M059J (cell line): Measurements from ENCODE around the gene CYTH3. TPM values are rescaled to one million over a fixed set of nuclear protein-coding genes. Genes with fewer than 3 reads are reported as not detected.
A peak's percentile ranks its signal among the peaks of the same experiment; 100 is the strongest.

Experiments
- DNase-seq: peaks from one replicate; pipeline ENCODE4 v3.0.0-alpha.2; 2012; ENCODE audit warnings: low read depth
- total RNA-seq: library from RNA; depleted of rRNA; stranded (reverse); fragments of >200 nt; shearing (Covaris generic); gene quantifications from 2 replicates; pipeline ENCODE4 v1.2.3, GENCODE V29; 2014

The CYTH3 gene
- total RNA-seq, 1 experiment from 2014 or later, result 29.6 TPM

DNA sequence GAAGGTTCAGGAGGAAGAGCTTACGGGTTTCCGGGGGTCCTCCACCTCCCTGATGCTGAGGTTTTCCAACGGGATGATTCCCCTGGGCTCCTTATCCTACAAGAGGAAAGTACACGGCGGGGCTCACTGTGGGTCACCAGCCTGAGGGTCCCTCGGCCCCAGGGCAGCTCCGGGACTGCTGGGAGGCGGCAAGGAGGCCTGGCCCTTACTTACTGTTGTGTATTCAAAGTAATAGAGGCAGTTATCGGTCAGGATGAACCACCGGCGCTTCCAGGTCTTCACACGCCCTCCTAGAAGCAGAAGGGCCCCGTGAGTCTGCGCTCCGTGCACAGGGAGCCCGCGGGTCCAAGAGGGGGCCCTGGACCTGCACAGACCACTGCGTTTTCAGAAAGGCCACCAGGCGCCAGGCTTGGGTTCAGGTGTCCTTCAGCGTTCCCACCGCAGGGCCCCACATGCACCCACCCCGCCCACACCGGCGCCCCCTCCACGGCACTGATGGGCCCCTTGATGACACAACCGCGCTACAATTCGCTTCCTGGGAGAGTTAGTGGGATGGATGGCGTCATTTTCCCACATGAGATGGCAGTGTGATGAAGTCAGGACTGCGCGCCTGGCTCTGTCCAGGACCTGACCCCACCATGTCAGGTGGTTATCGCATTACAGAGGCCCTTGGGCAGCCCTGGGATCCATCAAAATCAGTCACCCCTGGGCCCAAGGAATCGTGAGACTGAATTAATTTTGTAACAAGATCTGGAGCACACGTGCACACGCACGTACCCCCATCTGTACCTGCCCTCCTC lies 106.7 kb downstream of the CYTH3 start:
- no peak for DNase-seq

DNA sequence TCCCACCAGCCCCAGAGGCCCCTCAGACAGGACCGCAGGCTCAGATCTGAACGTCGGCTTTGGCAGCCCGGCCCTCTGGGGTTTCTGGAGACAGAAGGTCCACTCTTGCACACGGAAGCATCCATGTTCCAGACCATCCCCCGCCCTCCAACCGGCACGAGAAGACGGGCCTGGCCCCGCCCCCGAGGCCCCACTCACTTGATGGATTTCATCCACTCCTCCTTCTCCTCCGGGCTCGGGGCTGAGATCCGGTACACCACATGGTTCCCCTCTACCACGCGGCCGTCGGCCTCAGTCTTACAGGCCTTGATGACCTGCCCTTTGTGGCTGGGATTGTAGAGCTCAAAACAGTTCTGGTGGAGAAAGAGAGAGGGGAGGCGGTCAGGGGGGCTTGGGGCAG lies 107.3 kb downstream of the CYTH3 start:
- no peak for DNase-seq

DNA sequence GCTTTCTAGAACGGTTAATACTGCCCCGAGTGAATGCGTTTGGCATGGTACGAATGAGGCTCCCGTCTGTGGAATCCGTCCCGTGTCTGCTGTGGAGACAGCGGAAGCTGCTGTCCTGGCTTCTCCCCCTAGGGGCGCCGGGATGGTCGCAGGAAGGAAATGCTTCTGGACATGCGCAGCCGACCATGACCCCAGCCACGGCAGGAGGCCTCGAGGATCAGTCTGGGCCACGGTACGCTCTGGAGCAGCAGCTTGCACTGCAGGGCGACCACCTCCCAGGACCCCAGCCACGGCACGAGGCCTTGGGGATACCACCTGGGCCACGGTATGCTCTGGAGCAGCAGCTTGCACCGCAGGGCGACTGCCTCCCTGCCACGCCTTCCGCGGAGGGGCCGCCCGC lies 107.9 kb downstream of the CYTH3 start:
- DNase-seq, result no peak

DNA sequence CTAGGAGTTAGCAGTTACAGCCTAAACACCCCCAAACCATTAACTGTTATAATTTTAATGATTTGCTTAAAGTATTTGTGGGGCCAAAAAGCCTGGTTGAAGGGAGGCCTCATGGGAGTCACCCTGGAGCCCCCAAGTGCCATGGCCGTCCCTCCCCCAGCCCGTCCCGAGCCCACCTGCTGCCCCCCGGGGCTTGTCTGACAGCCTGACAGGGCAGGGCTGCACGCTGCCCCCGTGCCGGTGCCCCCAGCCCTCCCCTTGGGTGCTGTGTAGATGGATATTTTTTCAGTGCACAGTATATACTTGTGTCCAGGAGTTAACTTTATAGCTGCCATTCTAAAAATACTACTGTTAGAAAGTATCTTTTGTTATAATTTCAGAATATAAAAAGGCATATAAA lies 108.4 kb downstream of the CYTH3 start:
- no peak for DNase-seq

DNA sequence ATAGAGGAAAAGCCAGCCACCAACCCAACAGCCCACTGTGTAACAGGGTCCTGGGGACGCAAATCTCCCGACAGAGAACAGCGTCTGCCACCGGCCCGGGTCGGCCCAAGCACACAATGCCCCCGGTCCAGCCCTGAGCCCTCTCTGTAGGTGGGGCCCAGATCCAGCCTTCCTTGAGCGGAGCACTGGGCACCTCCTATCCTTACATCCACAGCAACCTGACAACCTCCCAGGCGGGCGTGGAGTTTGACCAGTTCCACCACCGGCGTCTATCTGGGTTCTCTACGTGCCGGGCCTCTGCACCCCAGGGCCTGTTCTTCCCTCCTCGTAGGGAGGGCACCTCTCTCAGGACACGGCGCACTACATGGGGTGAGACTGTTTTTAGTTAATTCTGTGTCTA lies 109.0 kb downstream of the CYTH3 start:
- no peak for DNase-seq

DNA sequence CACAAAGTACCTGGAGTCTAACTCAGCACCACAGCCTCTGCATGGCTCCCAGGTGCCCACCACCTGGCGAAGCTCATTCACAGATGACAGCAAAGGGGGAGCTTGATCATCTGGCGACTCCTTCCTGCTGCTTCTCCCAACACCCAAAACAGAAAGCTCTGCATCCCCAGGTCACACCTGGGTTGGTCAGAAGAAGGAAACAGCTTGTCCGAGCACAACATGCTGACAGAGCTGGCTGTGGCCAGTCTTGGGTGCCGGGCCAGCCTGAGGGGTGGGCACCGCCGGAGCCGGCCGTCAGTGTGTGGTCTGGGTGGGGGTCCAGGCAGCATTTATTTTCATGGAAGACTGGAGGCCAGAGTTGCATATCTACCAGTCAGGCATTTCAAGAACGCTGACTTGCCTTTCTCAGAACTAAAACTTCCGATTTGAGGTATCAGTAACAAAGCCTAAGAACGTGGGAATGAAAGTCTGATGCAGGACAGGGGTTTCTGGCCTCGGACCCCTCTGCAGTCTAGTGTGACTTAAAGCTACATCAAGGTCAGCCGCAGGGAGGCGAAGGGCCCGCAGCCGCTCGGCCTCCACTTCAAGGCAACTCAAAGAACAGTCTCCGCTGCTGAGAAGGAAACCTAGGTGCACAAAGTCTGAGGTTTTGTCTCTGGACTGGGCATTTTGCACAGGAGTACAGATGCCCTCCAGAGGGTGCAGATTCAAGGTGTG lies 109.6 kb downstream of the CYTH3 start:
- no peak for DNase-seq

DNA sequence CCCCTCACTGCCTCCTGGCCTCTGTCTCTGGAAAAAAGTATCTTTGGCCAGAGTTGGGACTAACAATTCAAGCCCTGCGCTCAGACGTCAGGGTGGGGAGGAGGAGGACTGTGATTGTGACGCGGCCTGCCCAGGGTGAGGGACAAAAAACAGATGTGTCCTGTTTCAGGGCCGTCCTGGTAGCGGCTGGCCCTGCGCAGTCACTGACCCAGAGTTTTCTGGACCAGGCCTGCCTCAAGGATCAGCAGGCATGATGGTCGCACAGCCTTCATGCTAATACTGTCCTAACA lies 110.1 kb downstream of the CYTH3 start:
- no peak for DNase-seq

DNA sequence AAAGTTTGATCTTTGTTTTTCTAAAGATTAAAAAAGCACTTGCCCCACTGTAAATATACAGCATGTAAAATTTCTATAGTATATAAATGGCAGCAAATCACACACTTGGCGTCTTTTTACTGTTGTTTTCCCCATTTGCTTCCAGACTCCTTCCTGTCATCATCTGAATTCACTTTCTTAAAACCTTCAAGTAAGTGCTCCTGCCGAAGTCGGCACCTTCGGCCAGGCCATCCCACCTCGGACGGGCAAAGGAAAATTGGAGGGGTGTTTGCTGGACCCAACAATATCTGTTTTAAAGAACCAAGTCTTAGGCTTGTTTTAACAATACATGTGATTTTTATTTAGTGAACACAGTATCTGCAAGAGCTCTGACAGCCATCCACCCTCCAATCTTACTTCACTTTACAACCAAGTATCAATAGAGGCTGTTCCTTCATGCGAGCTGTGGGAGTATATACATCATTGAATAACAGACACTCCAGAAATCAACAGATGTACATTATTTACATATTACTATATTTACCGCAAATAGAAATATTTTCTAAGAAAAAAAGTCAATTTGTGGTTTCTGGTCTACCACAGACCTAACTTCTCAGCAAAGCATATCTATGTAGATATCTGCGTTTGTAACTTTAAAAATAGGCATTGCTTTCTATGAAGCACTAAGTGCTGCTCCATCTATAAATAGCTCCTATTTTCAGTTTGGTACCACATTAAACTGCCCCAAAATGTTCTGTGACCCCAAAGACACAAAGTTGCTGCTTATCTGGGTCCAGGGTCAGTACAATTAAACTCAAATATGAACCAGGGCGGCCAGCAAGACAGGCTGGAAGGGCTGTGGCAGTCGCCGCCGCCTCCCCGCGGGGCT lies 110.7 kb downstream of the CYTH3 start:
- no peak for DNase-seq

DNA sequence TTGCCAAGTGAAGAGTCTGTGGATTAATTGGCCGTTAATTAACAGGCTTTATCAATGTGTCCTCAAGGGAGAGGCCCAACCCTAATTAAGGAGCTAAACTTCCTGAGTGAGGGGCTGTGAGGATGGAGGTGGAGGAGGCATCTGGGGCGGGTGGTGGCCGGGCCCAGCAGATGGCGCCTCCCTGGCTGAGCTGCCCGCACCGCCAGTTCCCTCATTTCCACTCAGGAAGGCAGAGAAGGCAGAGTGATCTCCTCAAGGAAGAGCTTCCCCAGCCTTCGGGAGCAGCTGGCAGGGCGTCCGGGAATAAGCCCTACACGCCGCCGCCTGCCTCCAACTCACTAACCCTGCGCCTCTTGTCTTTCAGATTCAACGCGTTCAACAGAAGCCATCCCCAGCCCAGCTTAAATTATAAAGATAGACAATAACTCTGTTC lies 112.2 kb downstream of the CYTH3 start:
- peak; percentile 19 for DNase-seq

DNA sequence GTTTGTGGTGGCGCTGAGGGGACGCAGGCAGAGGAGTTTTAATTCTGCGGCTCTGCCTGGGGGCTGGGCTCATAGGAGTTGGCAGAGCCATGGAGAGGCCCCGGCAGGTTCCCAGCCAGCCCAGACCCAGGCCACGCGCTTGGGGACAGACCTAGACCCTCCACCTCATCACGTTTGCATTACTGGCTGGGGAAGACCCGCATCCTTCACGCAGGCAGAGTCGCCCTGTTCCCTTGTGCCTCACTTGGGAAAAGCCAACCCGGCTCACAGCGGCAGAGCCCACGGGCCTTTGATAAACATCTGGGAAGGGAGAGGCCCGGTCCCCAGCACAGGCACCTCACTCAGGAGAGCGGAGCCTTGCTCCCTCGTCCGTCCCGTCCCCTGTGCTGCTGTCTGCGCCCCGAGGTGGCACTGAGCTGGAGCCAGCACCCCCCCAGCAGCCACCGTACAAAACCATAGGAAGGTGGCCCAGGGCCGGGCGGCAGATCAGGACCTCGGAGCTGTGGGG lies 112.8 kb downstream of the CYTH3 start:
- no peak for DNase-seq

DNA sequence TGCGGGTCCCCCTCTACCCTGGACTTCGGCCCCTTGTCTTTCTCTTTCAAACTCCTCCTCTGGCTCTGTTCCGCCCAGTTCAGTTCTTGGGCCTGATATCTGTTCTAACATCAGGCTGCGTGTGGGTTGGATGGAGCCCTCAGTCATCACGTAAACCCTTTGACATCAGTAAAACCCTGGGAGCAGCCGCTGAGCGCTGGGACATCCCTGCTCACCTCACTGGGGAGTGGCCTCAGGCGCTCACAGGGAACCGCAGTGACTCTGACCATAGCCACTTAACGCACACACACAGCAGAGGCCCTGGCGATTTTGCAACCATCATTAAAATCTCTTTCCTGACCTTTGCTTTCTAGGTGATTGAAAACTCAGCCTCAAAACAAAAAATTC lies 113.3 kb downstream of the CYTH3 start:
- DNase-seq, result peak; percentile 7

DNA sequence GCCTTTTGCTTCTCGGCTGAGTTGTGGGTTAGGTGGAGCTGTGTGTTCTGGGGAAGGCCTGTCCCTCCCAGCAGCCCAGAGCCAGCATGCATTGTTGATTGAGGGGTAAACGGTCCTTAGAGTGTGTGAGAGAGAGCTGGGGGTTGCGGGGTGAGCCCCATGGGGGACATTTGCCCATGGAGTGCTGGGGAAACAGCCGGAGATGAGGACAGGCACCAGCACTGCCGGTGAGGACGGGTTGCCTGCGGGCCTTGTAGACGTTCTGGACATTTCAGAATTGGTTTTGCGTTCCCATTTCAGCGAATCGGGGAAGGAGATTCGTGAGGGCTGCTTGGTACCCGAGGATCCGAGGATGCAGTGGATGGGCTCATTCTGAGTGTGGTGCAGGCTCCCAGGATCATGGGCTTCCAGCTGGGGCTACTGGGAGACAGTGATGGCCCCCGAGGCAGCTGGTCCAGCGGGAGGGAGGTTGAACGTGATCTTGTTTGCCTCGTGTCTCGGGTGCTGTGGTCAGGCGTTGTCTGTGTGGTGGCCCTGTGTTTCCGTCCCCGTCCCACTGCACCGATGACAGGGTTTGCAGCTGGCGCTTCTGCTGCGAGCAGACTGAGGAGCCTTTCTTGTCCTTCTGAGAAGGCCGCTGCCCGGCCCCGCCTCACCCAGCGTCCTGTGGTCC lies 113.9 kb downstream of the CYTH3 start:
- DNase-seq, result no peak

DNA sequence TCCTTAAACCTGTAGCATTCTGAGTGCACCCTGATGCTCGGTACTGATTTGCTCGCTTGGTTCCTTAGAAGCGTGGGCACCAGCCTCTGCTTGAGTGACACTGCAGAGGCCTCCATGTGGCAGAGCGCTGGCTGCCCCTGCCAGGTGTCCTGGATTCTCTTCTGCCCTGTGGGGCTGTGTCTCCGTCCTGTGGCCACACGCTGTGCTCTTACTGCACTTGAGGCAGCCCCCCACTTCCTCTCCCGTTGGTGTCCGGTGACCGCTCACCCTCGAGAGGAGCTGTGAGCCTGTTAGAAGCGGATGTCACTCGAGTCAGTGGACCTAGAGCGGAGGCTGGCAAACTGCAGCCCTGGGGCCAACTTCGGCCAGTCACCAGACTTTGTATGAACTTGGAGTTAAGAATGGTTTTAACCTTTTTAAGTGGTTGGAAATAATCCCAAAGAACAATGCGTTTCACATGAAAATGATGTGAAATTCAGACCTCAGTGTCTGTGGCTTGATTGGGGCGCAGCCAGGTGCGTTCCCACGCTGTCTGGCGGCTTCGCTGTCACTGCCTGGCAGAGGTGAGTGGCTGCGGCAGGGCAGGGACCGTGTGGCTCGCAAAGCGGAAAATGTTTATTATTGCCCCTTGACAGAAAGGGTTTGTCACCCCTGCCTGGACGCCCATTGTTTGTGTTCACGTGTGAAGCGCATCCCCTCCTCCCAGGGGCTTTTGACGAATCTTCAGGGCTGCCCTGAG lies 114.6 kb downstream of the CYTH3 start:
- DNase-seq, result no peak

DNA sequence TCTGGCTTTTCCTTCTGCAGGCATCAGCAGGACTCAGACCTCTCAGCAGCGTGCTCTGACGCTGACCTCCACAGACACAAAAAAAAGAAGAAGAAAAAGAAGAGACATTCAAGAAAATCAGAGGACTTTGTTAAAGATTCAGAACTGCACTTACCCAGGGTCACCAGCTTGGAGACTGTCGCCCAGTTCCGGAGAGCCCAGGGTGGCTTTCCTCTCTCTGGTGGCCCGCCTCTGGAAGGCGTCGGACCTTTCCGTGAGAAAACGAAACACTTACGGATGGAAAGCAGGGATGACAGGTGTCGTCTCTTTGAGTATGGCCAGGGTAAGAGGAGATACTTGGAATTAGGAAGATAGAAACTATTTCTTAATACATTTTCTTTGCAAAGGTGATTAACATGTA lies 115.7 kb downstream of the CYTH3 start:
- no peak for DNase-seq

DNA sequence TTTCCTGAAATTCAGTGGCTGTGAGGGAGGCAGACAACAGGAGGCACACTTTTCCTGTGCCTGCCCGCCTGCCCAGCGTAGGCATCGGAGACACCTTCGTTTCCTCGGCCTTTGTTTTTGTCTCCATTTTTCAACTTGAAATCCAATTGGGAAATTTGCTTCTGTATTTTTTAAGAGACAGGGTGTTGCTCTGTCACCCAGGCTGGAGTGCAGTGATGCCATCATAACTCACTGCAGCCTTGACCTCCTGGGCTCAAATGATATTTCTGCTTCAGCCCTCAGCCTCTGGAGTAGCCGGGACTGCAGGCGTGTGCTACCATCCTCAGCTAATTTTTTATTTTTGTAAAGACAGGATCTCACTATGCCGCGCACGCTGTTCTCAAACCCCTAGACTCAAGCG lies 116.8 kb downstream of the CYTH3 start:
- DNase-seq, result no peak

DNA sequence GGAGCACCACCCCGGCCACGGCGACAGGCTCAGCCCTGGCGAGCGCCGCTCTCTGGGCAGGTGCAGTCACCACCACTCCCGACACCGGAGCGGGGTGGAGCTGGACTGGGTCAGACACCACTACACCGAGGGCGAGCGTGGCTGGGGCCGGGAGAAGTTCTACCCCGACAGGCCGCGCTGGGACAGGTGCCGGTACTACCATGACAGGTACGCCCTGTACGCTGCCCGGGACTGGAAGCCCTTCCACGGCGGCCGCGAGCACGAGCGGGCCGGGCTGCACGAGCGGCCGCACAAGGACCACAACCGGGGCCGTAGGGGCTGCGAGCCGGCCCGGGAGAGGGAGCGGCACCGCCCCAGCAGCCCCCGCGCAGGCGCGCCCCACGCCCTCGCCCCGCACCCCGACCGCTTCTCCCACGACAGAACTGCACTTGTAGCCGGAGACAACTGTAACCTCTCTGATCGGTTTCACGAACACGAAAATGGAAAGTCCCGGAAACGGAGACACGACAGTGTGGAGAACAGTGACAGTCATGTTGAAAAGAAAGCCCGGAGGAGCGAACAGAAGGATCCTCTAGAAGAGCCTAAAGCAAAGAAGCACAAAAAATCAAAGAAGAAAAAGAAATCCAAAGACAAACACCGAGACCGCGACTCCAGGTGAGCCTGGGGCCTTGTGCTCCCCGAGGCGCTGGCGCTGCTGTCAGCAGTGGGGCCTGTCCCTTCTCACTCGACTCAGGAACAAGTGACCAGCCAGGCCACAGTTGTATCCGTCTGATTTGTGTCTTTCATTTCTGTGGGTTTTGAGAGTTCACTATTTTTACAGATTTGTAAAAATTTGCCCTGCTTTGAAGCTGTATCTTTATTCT lies 117.7 kb downstream of the CYTH3 start:
- no peak for DNase-seq

DNA sequence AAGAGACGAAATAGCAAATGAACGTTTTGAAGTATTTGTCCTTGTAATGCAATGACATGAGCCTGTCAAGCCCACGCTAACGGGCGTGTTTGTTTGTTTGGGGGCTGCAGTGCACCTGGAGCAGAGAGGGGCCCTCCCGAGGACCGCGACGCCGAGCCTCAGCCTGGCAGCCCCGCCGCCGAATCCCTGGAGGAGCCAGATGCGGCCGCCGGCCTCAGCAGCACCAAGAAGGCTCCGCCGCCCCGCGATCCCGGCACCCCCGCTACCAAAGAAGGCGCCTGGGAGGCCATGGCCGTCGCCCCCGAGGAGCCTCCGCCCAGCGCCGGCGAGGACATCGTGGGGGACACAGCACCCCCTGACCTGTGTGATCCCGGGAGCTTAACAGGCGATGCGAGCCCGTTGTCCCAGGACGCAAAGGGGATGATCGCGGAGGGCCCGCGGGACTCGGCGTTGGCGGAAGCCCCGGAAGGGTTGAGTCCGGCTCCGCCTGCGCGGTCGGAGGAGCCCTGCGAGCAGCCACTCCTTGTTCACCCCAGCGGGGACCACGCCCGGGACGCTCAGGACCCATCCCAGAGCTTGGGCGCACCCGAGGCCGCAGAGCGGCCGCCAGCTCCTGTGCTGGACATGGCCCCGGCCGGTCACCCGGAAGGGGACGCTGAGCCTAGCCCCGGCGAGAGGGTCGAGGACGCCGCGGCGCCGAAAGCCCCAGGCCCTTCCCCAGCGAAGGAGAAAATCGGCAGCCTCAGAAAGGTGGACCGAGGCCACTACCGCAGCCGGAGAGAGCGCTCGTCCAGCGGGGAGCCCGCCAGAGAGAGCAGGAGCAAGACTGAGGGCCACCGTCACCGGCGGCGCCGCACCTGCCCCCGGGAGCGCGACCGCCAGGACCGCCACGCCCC lies 118.5 kb downstream of the CYTH3 start:
- no peak for DNase-seq

DNA sequence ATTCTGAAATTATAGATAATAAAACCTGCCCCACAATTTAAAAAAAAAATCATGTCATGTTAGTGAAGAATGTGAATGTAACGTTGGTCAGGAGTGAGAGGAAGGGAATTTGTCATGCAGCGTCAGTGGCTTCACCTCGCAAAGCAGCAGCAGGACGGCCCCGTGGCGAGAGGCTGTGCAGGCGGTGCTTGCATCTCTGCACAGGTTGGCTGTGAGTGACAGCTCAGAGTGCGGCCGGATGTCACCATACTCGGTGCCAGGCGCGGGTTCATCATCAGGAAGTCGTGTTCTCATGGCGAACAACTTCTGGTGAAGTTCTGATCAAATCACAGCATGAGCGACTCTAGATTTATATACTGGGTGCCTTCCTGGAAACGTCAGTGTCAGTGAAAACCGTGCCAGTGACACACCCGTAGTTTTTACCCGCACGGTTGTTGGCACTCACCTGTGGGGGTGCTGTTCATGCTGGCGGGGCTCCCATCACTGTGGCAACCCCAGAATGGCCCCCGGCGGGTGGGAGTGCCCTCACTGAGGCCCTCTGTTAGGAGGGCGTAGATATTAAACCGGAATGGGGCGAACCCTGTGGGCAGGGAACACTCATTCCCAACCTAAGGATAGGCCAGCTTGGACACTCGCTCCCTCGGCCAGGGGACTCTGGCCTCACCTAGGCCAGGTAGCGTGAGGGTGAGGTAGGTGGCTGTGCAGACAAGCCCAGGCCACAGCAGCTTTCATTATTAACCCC lies 120.3 kb downstream of the CYTH3 start:
- no peak for DNase-seq
